ENCODE data around the gene DUSP6. TPM values are rescaled to one million over a fixed set of nuclear protein-coding genes. Genes with fewer than 3 reads are reported as not detected.

The DUSP6 gene
- total and polyA plus RNA-seq, 2 of the 13 experiments (the other 11 are each of a cell fraction or from before 2014, with no cell fraction given) = 40.9 to 161 TPM

DNA sequence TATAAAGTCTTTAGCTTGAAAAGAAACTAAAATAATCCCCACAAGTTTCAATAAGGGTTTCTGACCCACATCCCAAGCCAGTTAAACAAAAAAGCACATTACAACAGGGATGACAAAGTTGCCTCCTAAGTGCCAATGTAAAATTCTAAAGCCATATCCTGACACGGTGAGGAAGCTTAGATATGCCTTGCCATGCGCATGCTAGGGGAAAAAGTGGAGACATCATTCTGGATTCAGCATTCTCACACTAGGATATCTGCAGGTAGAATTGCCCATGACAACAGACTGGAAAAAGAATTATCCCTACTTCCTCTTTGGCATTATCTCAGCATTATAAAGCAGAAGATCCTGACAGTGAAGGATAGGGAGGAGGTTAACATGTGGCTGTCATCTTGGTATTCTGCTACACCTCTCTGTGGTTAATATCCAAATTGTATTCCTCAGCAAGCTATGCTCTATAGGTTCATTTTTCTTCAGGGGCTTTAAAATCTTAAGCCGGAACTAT, 4.9 kb downstream of the DUSP6 start (continued):
- TF ChIP-seq NCOR1 (IDR thresholded peaks at IDR 0.05; ENCODE audit: borderline replicate concordance, low read length) (no peak), KAT7 (CRISPR knock-in tag; IDR thresholded peaks at IDR 0.05; ENCODE audit: borderline replicate concordance) (0 out of 2 replicates have a peak, but pooled peaks have one; percentile 38), RCOR2 (CRISPR knock-in tag; IDR thresholded peaks at IDR 0.05) (no peak), KDM5B (CRISPR knock-in tag; IDR thresholded peaks at IDR 0.05; ENCODE audit: borderline replicate concordance) (no peak), PPARG (CRISPR knock-in tag; conservative IDR thresholded peaks at IDR 0.05) (no peak), ADNP (CRISPR knock-in tag; IDR thresholded peaks at IDR 0.05) (no peak), ZNF577 (CRISPR knock-in tag; IDR thresholded peaks at IDR 0.05; ENCODE audit: borderline replicate concordance, low read depth) (no peak), SSRP1 (CRISPR knock-in tag; IDR thresholded peaks at IDR 0.05) (peak; percentile 98), HHEX (CRISPR knock-in tag; IDR thresholded peaks at IDR 0.05) (no peak), ZNF766 (CRISPR knock-in tag; IDR thresholded peaks at IDR 0.05; ENCODE audit: borderline replicate concordance) (0 out of 2 replicates have a peak, but pooled peaks have one; percentile 26), MAF1 (CRISPR knock-in tag; IDR thresholded peaks at IDR 0.05; ENCODE audit: borderline replicate concordance) (no peak), RBM22 (optimal IDR thresholded peaks at IDR 0.05; ENCODE audit: low read length) (peak; percentile 83), PRMT3 (CRISPR knock-in tag; IDR thresholded peaks at IDR 0.05; ENCODE audit: borderline replicate concordance, low read depth) (no peak), ZNF253 (CRISPR knock-in tag; IDR thresholded peaks at IDR 0.05; ENCODE audit: borderline replicate concordance) (no peak), SETDB1 (CRISPR knock-in tag; IDR thresholded peaks at IDR 0.05; ENCODE audit: borderline replicate concordance) (no peak), ZNF570 (CRISPR knock-in tag; IDR thresholded peaks at IDR 0.05; ENCODE audit: borderline replicate concordance) (no peak), YY1 (IDR thresholded peaks at IDR 0.05; ENCODE audit: insufficient read depth, insufficient replicate concordance, low read depth, low read length) (no peak), XBP1 (CRISPR knock-in tag; IDR thresholded peaks at IDR 0.05) (no peak), ZNF256 (CRISPR knock-in tag; conservative IDR thresholded peaks at IDR 0.05) (no peak)
- TF ChIP-seq, protein P1, sequence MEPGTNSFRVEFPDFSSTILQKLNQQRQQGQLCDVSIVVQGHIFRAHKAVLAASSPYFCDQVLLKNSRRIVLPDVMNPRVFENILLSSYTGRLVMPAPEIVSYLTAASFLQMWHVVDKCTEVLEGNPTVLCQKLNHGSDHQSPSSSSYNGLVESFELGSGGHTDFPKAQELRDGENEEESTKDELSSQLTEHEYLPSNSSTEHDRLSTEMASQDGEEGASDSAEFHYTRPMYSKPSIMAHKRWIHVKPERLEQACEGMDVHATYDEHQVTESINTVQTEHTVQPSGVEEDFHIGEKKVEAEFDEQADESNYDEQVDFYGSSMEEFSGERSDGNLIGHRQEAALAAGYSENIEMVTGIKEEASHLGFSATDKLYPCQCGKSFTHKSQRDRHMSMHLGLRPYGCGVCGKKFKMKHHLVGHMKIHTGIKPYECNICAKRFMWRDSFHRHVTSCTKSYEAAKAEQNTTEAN (CRISPR knock-in tag; conservative IDR thresholded peaks at IDR 0.05) = peak; percentile 48; the same call in 1 of the 2 replicates
- TF ChIP-seq, protein P2, sequence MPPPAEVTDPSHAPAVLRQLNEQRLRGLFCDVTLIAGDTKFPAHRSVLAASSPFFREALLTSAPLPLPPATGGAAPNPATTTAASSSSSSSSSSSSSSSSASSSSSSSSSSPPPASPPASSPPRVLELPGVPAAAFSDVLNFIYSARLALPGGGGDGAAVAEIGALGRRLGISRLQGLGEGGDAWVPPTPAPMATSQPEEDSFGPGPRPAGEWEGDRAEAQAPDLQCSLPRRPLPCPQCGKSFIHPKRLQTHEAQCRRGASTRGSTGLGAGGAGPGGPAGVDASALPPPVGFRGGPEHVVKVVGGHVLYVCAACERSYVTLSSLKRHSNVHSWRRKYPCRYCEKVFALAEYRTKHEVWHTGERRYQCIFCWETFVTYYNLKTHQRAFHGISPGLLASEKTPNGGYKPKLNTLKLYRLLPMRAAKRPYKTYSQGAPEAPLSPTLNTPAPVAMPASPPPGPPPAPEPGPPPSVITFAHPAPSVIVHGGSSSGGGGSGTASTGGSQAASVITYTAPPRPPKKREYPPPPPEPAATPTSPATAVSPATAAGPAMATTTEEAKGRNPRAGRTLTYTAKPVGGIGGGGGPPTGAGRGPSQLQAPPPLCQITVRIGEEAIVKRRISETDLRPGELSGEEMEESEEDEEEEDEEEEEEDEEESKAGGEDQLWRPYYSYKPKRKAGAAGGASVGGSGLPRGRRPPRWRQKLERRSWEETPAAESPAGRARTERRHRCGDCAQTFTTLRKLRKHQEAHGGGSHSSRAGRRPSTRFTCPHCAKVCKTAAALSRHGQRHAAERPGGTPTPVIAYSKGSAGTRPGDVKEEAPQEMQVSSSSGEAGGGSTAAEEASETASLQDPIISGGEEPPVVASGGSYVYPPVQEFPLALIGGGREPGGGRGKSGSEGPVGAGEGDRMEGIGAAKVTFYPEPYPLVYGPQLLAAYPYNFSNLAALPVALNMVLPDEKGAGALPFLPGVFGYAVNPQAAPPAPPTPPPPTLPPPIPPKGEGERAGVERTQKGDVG (CRISPR knock-in tag; IDR thresholded peaks at IDR 0.05; ENCODE audit: borderline replicate concordance) = no peak
- TF ChIP-seq, protein P3, sequence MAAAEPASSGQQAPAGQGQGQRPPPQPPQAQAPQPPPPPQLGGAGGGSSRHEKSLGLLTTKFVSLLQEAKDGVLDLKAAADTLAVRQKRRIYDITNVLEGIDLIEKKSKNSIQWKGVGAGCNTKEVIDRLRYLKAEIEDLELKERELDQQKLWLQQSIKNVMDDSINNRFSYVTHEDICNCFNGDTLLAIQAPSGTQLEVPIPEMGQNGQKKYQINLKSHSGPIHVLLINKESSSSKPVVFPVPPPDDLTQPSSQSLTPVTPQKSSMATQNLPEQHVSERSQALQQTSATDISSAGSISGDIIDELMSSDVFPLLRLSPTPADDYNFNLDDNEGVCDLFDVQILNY (CRISPR knock-in tag; conservative IDR thresholded peaks at IDR 0.05) = no peak
- TF ChIP-seq, protein P4, sequence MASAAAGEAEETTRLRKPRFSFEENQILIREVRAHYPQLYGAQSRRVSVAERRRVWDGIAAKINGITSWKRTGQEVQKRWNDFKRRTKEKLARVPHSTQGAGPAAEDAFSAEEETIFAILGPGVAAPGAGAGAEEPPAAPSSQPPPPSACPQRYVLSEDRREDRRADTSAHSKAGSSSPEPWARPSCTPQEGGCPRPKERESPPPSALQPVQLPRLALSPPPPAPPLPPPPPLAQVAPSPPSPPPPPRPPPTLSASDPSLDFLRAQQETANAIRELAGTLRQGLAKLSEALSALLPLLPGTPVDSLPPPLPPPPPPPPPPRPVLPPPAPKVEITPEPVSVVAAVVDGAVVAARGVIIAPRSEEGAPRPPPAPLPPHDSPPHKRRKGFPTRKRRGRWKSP (CRISPR knock-in tag; IDR thresholded peaks at IDR 0.05) = no peak
